Measurements from ENCODE around the gene MTFR2.
A peak's percentile ranks its signal among the peaks of the same experiment; 100 is the strongest.
"Not testable (repeated sequence)": the region's sequence is repeated elsewhere in the genome, so short reads cannot be mapped to it uniquely, and the experiment has no call there.

The MTFR2 gene

DNA sequence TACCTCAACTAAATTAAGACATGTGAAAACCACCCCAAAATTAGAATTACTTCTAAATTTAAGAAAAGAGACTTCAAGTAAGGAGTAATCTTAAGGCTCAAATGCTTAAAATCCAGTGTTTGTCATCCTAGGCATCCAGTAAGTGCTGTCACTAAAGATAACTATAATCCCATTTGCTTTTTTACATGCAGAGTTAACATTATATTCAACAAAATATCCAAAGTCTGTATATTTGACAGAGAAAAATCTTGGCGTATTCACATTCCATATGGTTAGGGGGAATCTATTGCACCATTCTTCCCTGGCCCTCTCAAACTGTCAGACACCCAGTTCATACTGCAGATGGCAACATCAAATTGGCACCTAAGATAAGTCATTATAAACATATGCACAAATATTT is 17.4 kb downstream of the MTFR2 start:
- no peak for DNase-seq

DNA sequence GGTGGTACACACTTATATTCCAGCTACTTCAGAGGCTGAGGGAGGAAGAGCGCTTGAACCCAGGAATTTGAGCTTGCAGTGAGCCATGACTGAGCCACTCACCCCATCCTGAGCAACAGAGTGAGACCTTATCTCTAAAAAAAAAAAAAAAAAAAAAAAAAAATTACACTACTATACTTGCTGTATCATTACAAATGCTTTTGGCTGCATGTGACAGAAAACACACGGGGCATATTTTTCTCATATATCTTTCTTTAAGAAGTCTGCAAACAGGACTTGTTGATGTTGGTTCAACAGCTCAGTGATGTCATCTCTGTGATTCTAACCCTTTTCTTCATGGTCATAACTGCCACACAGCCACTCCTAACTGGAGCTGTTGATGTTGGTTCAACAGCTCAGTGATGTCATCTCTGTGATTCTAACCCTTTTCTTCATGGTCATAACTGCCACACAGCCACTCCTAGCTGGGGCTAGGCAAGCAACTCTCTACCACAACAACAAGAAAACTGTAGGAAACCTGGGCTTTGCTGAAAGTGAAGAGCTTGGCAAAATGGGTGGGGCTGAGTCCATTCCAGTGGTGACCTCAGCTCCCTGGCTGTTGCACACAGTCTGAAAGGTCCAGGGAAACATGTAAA is 19.8 kb downstream of the MTFR2 start:
- DNase-seq = no peak

DNA sequence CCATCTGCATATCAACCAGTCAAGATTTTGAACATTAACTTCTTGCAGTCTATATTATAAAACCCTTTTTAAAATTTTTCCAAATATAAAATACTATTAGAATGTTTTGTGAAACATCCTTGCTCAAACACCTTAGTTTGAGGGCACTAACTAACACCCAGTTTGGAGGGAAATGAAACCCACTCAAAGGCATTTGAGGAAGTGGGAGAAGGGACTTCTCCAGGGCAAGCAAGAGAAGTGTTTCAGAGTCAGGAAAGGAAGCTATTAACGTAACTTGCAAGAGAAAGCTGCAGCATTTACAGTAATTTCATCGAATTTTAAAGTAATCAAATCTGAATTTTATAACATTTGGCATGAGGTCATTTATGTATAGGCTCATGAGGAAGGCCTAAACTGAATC is 21.3 kb downstream of the MTFR2 start:
- no peak for DNase-seq

DNA sequence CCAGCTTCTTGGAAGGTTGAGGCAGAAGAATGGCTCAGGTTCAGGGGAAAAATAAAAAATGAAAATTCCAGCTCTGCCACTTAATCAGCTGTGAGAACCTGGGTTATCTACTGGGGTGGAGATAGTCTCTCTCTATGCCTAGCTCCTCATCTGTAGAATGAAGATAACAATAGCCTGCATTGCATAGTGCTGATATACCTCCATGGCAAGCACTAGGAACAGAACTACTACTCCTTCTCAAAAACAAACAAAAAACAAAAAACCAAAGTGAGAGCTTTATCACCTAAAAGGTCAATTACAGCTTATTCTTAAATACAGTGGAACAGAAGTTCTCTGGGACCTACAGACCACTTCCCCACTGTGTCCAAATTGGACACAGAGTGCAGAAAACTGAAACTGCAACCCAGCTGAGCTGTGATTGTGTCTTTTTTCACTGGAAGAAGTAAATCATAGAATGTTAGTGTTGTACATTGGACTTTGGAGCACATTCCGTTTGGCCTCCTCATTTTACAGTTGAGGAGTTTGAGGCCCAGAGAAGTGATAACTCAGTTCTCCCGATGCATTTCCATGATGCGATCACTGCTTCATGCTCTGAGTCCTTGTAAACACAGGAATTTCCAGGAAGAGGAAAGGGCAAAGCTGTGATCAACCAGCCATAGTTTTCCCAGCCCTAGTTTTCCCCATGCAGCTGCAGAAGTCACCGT is 23.3 kb downstream of the MTFR2 start:
- DNase-seq = no peak

DNA sequence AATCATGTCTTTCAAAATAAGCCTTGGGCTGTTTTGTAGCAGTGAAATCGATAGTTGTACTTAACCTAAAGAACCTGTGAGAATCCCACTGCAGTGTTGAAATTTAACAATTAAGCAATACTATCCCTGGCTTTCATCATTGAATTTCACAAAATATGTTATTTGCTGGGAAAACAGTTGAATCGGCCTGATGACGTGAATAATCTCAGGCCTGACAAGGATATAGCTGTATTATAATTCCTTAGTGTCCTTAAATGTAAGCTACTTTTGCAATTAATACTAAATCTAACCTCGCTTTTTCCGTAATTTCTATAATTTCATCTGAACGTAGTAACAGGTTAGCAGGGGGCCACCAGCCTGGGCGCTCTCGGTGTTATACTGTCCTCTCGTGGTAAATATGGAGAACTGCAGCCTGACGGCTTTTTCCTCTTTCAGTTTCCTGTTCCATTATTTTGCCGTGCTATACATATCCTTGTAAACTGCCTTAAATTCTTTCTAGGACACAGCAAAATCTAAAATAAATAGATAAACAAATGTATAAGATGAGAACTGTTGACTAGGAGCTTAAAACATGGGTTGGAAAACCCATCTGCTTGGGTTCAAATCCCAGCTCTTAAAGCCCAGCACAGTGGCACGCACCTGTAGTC is 24.0 kb downstream of the MTFR2 start:
- peak; percentile 80 for DNase-seq

DNA sequence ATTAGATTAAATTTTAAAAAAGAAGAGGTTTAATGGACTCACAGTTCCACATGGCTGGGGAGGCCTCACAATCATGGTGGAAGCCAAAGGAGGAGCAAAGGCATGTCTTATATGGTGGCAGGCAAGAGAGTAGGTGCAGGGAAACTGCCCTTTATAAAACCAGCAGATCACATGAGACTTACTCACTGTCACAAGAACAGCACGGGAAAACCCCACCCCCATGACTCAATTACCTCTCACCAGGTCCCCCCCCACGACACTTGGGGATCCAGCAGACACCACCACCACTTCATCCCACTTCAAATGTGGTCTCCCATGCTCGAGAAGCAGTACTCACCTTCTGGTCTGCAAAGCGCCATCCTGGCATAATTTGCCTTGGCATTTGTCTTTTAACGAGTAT is 24.6 kb downstream of the MTFR2 start:
- peak; percentile 64 for DNase-seq

DNA sequence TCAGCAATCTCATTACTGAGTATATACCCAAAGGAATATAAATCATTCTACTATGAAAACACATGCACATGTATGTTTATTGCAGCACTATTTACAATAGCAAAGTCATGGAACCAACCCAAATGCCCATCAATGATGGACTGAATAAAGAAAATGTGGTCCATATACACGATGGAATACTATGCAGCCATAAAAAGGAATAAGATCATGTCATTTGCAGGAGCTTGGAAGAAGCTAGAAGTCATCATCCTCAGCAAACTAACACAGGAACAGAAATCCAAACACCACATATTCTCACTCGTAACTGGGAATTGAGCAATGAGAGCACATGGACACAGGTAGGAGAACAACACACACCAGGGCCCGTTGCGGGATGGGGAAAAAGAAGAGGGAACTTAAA is 25.1 kb downstream of the MTFR2 start:
- not testable (repeated sequence) for DNase-seq

DNA sequence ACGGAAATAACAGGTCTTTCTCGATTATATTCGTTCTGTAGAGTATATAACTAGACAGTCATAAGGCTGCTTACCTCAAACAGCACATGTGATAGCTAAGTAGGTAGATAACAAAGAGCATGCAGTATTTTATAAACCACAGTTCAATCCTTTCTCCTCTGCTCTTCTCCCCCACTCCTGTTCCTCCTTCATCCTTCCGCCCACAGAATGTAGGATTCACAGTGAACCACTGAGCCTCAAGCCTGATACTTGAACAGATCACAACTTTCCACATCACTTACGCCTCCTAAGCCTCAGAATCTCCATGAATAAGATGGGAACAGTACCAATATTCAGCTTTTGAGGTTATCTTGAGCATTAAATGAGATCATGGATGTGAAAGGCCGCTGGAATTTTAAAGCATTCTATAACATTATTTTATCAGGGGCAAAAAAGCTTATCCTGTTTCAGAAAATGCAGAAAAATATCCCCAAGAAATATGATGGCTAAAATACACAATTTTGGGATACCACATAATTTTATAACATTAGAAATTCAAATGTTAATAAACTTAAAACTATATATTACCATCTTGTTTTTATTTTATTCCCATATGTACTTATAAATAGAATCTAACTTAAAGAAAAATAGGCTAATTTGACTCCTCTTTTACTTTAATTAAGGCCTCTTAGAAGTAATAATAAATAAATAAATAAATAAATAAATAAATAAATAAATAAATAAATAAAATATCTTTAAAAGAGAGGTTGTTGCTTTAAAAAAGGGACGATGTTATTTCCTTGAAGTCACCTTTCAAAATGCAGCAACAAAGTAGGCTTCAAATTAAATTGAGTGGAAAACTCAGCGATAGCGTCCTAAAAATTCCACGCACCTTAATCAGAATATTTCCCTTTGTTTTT is 33.4 kb downstream of the MTFR2 start:
- no peak for DNase-seq

DNA sequence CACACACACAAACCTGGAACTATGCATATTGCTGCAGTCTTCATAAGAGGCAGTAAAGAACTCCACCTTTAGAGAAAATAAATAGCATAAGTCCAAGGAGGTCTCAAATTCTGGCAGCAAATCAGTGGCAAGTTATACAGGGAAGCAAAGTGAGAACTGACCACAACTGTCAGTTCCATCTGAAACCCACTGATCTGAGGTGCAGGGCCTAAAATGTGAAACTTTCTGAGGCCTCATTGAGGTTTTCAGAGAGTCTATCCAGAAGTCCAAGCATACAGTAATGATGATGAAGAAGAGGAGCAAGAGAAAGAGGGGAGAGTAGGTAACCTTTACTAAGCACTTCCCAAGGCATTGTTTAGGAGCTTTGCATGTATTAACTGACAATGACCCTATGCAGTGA is 36.3 kb downstream of the MTFR2 start:
- no peak for DNase-seq

DNA sequence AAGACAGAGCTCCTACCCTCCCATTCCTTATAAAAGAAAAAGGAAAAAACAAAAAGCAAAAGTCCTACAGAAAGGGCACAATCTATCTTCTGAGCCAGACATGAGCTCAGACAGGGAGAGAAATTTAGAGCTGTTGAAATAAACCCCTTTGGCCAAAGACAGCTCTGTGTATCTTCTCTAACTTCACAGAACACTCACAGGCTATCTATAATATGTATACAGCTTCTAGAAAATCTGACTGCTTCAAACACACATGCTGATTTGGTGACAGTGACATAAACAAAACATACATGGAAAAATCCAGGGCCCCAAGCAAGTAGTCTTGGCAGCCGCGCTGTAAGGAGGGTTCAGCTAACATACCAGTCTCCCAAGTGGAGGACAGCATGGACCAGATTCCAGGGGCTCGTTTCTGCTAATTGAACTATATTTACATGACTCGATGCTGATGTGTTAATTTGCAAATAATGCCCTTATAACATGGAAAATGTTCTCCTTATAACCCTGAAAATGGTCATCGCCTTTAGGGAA is 37.0 kb downstream of the MTFR2 start:
- no peak for DNase-seq

DNA sequence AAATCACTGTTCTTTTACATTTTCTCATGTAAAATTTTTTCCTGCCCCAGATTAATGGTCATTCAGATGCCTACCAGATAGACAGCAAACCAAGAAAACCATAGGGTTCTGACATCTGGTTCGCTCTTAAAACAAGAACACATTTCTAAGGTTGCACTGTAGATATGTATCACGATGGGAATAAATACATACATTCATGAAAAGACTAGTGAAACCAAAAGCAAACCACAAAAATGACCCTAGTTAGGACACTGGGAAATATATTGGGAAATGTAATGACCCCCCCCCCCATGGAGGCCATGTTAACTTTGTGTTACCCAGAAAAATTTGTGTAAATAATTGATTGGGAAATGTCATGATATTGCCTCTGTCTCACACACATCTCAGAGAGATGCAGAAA is 37.5 kb downstream of the MTFR2 start:
- no peak for DNase-seq

DNA sequence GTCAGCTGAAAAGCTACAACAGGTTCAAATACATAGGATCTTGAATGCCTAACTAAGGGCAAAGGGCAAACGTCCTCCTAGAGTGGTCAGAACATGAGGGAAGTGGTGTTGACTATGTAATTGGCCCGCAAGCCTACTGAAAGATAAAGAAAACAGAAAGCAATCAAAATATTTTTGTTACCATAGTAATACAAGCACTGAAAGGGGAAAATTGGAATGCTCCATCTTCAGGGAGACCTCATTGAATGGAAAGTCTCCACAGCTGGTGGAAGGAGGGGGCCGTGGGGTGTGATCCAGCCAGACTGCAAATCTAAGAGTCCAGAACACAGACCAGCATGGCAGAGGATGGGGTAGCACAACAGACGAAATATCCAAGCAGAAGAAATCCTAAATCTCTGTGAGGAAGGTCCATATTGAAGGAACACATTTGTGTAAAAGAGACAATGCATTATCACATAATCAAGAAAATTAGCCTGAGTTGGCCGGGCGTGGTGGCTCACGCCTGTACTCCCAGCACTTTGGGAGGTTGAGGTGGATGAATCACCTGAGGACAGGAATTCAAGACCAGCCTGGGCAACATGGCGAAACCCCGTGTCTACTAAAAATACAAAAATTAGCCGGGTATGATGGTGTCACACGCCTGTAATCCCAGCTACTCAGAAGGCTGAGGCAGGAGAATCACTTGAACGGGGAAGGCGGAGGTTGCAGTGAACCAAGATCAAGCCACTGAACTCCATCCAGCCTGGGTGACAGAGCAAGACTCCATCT is 39.5 kb downstream of the MTFR2 start:
- DNase-seq = no peak

DNA sequence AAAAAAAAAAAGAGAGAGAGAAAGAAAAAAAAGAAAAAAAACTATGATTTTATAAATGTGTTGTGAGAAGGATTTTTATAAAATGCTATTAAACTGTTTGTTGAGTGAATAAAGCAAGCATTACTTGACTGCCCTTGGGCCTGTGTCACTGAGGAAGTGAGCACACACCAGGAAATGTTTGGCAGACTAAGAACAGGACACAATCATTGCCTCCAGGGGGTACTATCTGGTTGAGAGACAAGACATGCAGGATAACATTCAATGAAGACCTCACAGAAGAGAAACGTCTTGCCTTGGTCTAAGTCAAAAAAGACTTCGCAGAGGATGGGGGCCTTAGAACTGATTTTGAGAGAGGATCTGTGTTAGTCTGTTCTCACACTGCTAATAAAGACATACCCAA is 40.6 kb downstream of the MTFR2 start:
- no peak for DNase-seq

DNA sequence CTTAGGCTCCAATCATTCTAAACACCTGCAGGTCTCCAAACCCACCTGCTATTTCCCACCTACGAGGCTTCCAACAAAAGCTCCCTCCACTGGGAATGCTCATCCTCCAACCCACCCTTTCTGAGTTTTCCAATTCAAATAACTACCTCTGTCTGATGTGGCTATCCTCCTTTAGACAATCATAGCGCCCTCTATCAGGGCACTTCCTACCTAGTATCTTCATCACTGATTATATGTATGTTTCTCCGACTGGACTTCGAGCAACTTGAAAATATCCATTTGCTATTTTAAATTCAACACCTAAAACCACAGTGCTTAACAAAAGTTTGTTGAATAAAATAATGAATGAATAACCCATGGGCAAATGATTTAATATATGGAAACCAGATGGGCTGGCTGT is 41.3 kb downstream of the MTFR2 start:
- no peak for DNase-seq

DNA sequence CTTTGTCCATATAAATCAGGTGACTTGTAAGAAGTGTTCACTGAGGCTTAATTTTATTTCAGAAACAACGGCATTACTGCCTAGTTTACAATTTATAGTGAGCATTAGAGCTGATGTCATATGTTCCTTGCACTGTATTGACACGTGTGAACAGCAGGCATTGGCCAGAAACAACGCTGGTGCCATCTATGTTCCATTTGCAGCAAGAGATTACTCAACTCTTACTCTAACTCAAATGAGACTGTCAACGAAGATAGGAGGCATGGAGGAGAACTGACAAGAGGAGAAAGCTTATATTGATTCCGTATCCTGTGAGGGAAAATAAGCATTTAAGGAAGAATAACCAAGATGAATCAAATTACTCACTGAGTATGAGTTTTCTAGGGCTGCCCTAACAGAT is 48.4 kb downstream of the MTFR2 start:
- DNase-seq = no peak

DNA sequence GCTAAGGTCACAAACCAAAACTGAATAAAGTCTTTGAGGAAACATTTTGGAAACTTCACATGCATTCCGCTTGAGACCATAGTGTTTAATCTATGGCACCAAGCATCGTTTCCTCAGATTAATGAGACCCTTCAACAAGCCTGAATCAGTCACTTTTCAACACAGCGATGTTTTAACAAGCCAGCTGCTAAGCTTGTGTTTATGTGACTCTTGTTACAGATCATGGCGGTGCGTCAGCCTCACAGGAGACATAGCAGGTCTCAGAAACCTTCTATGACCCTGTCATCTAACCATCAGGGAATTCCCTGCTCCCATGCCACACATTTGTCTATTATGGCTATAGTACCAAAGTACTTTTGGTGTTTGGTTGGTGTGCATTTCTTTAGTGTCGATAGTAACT is 57.2 kb downstream of the MTFR2 start:
- no peak for DNase-seq

DNA sequence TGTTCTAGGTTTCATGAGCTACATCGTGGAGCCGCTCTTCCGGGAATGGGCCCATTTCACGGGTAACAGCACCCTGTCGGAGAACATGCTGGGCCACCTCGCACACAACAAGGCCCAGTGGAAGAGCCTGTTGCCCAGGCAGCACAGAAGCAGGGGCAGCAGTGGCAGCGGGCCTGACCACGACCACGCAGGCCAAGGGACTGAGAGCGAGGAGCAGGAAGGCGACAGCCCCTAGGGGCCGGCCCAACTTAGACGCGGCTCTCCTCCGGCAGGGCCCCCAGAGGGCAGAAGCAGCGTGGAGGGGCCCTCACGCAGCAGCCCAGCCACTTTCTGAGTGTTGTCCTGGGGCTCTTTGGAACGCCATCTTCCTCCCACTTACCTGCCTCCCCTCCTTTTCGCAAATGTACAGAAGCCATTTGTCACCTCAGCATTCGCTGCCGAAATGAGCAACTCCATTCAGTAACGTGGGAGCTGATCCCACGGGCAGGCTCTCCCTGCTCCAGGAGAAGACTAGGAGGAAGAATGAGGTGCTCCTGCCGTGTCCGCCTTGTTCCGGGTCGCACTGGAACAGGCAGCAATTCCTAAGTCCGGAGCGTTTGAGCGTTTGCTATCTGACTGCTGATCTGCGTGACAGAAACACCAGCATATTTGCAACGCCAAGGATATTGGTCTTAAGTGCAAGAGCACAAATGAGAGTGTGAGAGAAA is 58.4 kb downstream of the MTFR2 start:
- DNase-seq = no peak

DNA sequence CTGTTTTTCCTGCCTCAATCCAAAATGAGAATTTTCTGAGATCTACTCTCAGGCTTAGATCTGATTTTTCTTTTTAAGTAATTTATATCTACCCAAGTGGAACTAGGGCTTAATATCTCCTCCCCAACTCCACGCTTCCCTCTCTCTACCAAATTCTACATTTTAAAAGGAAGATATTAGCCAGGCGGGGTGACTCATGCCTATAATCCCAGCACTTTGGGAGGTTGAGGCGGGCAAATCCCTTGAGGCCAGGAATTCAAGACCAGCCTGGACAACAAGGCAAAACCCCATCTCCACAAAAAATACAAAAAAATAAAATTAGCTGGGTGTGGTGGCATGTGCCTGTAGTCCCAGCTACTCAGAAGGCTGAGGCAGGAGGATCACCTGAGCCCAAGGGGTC is 61.0 kb downstream of the MTFR2 start:
- DNase-seq = no peak

DNA sequence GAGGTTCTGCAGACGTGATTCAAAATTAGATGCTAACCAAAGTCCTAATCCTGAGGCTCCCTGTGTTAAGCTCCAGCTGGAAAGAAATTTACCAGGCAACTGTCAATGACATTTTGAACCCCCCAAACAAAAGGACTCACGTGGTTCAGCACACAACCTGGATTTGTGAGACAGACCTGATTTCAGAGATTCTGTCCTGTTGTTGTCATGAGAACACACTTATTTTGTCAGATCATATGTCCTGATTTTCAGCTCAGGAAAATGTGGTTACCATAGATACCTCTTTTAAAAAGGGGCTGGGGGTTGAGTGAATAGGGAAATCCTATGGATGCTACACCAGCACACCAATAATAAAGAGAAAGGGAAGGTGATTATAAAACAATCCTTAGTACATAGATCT is 61.6 kb downstream of the MTFR2 start:
- no peak for DNase-seq

DNA sequence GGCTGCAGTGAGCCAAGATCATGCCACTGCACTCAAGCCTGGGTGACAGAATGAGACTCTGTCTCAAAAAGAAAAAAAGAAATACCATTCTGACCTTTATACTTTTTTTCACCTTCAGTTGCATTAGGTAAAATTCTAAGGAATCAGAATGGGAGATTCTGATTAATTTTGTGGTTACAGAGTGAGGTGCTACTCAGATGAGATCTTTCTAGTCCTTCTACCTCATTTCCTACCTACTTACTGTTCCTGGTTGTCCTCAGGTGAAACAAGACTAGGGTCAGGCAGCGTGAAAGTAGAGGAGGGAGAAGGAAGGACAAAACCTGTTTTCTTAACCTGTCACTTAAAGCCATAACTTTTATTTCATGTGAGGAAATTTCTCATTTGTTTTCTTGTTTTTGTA is 63.7 kb downstream of the MTFR2 start:
- DNase-seq = no peak

DNA sequence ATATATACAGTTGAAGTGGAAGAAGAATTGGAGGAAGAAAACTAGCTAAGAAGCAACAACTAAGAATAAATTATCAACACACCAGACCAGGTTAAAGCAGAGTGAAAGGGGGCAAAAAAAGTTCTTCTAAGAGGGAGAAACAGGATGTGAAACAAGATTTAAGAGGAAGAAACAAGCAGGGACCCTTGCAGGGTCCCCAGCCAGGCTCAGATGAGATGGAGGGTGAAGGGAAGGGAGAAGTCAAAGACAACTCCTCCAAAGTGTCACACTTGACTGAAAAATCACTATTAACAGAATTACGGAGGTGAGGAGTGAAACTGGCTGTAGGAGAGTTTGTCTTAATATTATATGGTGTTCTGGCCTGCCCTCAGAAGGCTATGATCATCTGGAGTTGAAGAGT is 65.4 kb downstream of the MTFR2 start:
- no peak for DNase-seq

DNA sequence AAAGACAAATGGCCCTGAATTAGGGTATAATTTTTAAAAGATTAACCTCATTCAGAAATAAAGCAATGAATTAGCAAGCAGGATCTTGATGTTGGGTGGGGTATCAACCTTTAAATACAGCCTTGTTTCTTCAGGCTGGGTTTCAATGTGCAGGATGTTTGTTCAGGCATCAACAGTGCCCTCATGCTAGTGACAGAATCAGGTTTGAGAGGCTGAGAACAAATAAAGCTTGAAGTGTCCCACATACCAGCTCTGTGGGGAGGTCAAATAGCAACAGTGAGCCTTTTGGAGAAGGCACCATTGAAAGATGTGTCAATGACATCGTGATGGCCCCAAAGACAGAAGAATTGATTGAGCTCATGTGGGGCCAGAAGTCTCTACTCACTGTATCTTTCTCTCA is 68.2 kb downstream of the MTFR2 start:
- DNase-seq = no peak

Measured in activated CD8-positive, alpha-beta memory T cell treated with anti-CD3 and anti-CD28 coated beads for 24 hours (primary cell).